ENCODE results near the gene SLC35B2.

The SLC35B2 gene

DNA sequence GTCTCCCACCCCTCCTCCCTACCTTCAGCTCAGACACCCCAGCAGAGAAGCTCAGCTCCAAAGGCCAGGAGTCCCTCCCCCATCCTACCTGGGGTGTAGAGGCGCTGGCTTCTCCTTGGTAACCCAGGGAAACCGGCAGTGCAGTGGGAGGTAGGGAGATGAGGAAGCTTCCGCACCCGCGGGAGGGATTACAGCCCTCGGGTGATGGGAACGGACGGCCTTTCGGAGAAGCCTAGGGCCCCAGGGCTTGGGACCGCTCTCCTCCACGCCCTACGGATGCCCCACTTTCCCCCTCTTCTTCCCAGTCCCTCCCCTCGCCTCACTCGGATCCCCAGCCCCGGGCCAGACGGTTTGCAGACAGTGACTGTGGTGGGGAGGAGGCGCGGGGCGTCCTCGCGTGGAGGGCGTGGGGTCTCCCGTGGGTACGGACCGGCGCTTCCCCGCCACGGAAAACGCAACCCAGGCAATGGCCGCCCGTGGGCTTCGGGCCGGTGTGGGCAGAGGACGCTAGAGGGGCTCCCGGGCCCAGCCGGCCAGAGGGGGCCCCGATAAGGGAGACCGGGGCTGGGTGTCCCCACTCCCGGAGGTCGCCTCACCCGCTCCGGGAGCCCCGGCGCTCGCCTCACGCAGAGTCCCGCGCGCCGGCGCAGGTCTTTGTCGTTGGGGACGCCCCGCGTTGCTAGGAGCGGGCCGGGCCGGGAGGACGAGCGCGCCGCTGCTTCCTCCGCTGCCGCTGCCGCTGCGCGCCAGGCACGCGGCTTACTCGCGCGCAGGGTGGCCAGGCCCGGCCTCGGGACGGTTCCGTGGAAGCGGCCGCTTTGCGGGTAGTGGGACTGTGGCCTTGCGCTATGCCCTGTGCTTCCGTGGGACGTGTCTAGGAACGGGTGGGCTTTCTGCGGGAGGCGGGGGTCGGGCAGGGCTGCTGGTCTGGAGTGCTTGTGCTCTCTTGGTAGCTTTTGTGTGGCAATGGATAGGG is 40.0 kb upstream of the SLC35B2 start:
- TF ChIP-seq, protein P1, sequence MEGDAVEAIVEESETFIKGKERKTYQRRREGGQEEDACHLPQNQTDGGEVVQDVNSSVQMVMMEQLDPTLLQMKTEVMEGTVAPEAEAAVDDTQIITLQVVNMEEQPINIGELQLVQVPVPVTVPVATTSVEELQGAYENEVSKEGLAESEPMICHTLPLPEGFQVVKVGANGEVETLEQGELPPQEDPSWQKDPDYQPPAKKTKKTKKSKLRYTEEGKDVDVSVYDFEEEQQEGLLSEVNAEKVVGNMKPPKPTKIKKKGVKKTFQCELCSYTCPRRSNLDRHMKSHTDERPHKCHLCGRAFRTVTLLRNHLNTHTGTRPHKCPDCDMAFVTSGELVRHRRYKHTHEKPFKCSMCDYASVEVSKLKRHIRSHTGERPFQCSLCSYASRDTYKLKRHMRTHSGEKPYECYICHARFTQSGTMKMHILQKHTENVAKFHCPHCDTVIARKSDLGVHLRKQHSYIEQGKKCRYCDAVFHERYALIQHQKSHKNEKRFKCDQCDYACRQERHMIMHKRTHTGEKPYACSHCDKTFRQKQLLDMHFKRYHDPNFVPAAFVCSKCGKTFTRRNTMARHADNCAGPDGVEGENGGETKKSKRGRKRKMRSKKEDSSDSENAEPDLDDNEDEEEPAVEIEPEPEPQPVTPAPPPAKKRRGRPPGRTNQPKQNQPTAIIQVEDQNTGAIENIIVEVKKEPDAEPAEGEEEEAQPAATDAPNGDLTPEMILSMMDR (IDR thresholded peaks at IDR 0.05; ENCODE audit: insufficient read depth, missing control alignments): no peak
- no peak for FAIRE-seq
- peak; percentile 44 for DNase-seq (ENCODE audit: insufficient read length, low spot score)

DNA sequence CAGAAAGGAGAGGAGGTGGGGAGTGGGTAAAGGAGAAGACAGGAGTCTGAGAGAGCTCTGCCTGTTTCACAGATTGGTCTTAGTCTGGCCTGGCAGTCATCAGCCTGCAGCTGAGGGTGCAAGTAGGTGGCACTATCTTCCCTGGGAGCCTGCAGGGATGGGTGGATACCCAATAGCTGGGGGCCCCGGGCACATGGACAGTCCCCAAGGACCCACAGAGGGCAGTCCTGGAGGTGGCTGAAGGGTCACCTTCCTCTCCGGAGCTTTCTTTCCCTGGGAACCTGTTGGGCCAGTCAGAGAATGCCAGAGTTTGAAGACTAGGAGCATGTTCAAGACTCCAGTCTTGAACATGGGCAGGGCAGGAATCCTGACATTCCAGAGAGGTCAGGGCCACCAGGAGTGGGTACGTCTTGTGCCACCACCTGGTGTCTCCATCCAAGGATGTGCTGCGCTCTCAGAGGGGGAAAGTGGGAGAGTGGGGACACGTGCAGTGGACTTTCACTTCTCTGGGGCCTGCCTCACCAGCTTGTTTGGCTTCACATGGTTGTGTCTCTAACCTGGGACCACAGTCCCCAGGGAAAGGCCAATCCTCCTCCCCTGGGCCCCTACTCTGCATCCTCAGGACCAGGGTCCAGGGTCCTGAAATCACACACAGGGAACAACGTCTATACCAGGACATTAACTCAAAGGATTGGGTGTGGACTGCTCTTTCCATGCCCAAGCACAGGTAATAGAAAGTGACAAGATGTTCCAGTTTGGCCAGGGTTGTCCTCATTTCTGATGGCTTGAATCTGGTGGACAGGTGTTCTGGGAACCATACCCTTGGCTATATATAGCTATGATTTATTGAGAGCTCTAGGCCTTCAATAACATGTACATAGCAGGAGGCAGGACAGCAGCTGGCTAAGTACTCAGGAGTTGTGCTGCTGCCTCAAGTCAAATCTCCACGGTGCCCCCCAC is 37.8 kb upstream of the SLC35B2 start:
- DNase-seq (ENCODE audit: insufficient read length, low spot score) (no peak), FAIRE-seq (no peak)

DNA sequence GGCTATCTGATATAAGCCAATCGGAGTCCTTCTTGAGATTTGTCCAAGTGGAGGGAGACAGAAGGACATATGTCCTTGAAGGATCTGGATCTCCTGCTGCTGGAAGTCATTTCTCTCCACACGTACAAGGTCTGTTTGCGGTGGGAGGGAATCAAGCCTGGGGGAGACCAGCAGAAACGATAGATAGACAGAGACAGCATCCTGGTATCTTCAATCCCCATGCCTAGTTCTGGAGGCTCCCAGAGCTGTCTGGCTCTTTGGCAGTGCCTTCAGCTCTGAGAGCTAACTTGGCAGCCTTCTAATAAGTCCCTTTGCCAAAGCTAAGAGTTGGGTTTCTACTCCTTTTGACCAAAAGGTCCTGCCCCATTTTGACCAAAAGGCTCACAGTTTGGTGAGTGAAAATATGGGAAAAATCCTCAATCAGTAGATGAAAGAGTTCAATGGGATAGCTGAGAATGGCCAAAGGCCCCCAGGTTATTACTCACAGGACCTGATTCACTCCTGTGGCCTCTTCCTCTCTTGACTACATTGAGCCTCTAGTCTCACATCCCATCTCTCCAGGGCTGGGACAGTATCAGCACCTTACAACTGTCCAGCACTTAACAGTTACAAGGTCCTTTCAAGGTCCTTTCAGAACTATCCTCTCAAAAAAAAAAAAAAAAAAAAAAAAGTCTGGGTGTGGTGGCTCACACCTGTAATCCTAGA is 35.5 kb upstream of the SLC35B2 start:
- TF ChIP-seq, protein P1 (IDR thresholded peaks at IDR 0.05; ENCODE audit: insufficient read depth, missing control alignments): no peak
- DNase-seq (ENCODE audit: insufficient read length, low spot score) (no peak), FAIRE-seq (no peak)

More for the DNA sequence above, 37.8 kb upstream of the SLC35B2 start:
- TF ChIP-seq, protein P1 (IDR thresholded peaks at IDR 0.05; ENCODE audit: insufficient read depth, missing control alignments): no peak

DNA sequence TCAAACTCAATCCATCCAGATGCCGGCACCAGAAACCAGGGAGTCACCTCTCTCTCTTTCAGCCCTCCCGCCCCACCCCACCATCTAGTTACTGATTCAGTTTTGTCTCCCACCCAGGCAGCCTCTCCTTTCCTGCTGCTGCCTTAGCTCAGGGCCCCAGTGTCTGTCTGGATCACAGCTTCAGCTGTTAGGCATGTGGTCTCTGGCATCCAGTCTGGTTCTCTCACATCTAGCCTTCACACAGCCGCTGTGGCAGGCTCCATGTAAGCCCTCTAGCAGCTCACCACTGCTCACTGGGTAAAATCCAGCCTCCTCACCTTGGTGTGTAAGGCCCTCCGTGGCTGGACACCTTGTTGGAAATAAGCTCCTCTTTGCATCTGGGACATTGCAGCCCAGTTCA is 34.5 kb upstream of the SLC35B2 start:
- TF ChIP-seq, protein P1 (IDR thresholded peaks at IDR 0.05; ENCODE audit: insufficient read depth, missing control alignments): no peak
- FAIRE-seq: no peak
- DNase-seq (ENCODE audit: insufficient read length, low spot score): no peak

DNA sequence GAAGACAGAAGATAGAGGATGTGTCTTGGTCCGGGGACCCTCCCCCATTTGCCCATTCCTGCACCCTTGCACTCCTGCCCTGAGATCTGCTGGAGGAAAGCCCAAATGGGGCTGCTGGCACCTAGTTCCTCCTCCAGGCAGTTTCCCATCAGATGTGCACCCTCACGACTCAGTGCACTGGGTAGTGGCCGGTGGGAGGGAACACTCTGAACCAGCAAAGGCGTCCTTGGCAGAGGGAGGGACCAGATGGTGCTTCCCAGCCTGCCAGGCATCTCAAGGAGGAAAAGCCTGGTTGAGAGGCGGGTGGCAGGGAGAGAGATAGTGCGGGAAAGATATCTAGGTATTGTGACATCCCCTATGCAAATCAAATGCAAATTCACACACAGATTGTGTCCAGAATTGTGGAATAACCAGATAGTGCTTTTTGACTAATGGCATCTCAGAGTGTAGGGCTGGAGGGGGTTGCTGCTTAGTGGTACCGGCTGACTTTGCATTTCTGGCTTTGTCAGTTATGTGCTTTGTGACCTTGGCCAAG is 32.5 kb upstream of the SLC35B2 start:
- FAIRE-seq: no peak
- TF ChIP-seq, protein P1 (IDR thresholded peaks at IDR 0.05; ENCODE audit: insufficient read depth, missing control alignments): no peak
- DNase-seq (ENCODE audit: insufficient read length, low spot score): no peak

DNA sequence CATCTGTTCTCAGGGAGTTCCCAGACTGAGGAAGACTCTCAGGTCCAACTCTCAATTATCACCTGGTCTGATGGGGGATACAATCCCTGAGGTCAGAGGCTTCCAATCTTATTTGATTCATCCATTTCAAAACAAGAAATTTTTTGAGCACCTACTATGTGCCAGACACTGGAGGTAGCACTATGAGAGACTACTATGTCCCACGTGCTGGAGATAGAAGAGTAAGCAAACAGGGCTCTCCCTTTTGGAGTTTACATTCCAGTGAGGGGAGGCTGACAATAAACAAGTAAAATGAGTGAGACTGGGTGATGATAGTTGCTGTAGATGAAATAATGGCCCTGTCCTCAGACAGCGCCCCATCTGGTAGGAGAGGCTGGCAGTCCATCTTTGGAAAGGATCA is 29.4 kb upstream of the SLC35B2 start:
- FAIRE-seq: no peak
- TF ChIP-seq, protein P1 (IDR thresholded peaks at IDR 0.05; ENCODE audit: insufficient read depth, missing control alignments): no peak
- DNase-seq (ENCODE audit: insufficient read length, low spot score): no peak
